8988T (cell line): ENCODE results near the gene LSS.
A peak's percentile ranks its signal among the peaks of the same experiment; 100 is the strongest.

Experiments used
- DNase-seq: peaks from one replicate; pipeline ENCODE4 v3.0.0; 2011

LSS gene

DNA sequence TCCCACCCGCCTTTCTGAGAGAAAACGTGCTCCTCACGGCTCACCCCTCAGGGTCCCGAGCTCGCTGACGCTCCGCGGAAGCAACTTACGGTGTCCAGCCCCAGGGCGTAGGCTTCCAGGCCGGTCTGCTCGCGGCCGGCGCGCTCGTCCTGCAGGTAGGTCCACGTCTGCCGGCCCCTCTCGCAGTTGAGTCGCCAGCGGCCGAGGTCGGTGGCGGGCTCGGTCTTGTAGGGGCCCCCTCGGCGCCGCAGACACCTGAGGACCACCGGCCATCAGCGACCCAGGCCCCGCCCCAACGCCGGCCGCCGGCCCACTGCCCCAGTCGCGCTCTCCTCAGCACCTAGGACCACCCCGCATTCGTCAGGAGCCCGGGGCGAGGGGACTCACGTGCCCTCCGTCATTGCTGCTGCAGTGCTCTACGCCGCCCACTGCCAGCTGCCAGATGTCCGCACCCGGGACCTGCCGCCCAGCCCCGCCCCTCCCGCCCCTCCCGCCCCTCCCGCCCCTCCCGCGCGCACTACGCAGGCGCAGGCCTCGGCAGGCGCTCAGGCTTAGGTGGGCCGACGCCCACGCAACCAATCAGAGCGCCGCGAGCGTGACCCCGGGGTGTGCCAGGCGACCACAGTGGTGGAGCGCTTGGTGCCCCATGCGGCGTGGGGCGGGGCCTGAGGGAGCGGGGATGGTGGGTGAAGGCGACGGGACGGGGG, at the start of gene LSS:
Gene LSS, minus strand, starts transcription at position 430 of the 707 bp plus-strand sequence. Its CDS starts 29 bp downstream, at position 401.
- DNase-seq = peak; percentile 94

DNA sequence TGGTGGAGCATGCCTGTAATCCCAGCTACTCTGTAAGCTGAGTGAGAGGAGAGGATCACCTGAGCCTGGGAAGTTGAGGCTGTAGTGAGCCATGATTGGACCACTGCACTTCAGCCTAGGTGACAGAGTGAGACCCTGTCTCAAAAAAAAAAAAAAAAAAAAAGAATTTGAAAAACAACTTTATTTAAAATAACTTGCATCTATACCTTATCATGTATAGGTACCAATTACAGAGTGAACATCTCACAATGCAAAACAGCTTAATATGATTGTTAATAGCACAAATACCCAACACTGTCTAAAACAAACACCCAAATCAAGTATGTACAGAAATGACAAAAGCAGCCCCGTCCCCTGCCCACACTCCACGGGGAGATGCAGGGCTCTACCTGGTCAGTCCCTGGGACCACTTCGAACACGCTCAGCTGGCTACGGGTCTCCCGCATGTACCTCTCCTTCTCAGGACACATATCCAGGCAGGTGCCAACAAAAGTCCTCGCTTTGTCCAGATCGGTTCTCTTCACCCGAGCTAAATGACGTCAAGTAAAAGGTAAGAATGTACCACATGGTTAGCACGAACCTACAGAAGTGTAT, 46.3 kb upstream of the LSS start:
- DNase-seq = no peak

DNA sequence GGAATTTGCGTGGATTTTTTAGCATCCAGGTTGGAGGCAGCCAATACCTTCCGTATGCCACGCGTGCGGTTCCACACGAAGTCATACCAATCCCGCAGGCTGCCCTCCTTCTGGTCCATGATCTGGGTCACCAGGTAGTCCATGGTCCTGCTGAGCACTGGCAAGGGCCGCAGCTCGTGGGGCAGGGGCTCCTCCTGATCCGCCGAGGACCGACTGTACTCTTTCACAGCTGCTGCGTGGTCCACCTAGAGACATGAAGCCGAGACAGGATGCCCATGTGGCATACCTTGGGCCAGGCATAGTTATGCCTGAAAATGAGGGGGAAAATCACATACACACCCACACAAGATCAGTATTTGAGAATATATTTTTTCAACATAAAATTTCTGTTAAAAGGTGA, 44.8 kb upstream of the LSS start:
- DNase-seq = no peak

DNA sequence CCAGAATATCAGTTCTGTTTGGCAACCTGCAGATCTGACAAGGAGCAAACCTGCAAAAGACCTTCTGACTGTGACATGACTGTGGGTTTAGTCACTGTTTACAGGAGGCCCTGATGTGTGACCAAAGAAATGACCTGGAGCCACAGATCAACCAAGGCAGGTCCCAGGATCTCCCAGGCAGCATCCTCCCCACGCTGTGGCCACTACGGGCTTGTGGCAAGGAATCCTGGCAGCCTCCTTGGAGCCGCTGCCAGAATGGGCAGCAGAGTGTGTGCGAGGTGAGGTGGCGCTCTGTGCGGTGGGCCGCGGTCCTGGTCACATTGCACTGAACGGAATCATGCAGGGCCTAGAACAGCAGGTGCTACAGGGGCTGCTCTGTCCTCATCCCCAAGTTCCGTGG, 40.9 kb upstream of the LSS start:
- no peak for DNase-seq

DNA sequence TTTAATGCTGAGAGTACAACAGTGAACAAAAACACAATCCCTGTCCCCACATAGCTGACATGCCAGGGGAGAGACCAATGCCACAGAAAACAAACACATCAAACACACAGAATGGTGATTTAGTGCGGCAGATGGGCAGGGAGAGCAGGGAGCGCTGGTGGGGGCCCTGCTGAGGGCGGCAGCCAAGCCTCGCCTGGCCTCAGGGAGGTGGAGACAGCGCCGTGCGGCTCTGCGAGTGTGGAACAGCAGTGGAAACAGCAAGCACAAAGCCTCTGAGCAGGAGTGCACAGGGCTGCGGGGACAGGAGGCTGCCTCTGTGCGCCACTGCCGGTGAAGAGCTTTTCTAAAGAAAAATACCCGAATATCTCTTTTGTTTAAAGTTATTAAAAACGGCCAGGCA, 39.8 kb upstream of the LSS start:
- DNase-seq = no peak

DNA sequence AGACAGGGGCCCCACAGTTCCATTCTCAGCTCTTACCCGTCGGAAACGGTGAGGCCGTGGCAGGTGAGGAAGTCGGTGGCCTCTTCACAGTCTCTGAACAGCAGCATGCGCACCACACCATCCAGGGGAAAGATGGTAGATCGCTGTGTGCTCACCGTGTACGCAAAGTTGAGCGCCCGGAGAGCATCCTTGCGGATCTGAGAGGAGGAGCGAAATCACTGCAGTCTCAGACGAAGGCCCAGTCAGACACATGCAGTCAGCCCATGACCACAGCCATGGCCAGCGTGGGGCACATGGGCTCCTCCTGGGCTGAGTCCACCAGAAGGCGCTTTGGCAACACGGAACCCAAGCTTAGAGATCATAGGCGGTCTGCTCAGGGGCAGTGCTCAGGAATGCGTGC, 38.4 kb upstream of the LSS start:
- DNase-seq = no peak

DNA sequence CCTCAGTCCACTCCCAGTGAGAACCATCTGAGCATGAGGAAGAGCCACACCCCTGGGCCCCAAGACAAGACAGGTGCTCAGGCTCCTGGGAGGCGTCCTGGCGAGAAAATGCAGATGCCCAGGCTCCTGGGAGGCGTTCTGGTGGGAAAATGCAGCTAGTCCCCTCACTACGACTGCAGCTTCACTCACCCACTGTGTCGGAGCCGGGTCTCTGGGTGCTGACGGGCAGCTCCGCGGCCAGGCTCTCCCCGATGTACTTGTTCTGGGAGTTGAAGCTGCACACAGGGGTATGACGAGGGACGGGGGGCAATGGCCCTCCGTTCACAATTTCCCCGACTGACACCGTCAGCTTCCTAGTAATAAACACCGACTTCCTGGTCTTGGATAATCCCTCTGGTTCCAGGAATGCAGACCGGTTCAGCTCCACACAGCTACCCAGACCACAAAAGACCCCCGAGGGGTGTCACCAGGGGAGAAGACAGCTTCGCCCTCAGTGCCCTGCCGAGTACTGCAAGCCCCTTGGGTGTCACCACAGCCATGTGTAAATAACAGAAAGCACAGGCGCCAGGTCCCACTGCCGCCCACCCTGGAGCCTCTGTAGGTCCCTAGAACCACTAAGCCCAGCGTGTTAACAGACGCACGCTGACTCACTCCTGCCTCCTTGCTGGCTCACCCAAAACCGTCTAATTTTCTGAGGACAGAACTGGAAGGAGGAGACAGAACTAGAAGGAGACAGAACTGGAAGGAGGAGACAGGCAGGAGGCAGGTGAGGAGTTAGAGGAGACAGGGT, 37.4 kb upstream of the LSS start:
- no peak for DNase-seq

DNA sequence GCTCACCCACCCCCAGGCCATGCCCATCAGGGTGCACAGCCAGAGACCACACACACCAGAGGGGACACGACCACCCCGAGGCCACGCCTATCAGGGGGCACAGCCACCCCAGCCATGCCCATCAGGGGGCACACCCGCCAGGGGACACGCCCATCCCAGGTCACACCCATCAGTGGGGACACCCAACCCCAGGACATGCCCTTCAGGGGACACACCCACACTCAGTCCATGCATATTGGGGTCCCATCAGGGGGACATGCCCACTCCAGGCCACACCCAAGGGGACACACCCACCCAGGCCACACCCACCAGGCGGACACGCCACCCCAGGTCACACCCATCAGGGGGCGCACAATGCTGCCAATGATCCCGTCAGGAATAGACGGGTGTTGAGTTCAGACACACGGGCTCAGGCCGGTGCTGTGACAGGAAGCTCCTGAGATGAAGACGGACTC, 36.1 kb upstream of the LSS start:
- DNase-seq = no peak

DNA sequence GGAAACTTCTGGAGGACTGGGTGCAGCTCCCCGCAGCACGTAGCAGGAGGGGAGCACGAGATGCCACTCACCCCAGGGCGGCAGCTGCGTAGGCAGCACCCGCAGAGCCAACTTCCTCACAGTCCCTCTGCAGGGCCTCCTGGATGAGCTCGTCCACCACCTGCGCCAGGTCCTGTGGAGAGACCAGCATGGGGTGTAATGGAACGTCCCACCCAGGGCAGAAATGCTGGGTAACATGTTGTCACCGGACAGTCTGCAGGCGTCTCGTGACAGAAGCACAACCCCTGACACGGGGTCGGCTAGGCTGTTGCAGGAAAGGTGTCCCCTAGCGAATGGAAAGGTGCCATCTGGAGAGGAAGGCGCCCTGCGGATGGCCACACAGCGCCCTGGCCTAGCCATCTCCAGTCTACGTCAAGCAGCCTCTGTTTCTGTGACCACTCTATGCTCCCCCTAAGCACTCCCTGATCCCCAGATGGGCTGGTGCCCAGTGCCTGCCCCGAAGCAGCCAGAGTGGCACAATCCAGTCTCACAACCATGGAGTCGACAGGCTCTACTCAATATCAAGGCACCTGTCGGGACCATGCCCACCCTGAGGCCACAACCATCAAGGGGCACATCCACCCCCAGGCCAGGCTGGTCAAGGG, 35.6 kb upstream of the LSS start:
- no peak for DNase-seq

DNA sequence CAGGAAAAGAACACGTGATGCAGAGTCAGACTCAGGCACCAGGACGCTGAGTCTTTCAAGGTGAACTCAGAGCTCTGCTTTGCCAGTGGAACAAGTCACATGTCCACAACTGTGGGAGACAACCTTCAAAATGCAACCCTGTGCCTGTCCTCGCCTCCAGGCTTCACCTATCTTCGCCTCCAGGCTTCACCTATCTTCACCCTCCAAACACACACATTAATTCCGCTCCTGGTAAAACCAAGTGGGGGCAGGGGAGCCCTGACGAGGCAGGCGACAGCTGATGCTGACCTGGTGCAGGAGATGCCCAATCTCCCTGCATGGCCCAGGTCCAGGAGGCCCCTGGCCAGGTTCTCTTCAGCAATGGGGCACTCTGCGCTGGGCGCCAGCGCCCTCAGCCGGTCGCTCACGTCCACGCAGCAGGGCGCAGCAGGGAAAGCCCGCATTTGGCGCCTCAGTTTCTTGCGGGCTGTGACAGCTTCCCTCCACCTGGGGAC, 28.0 kb upstream of the LSS start:
- no peak for DNase-seq

DNA sequence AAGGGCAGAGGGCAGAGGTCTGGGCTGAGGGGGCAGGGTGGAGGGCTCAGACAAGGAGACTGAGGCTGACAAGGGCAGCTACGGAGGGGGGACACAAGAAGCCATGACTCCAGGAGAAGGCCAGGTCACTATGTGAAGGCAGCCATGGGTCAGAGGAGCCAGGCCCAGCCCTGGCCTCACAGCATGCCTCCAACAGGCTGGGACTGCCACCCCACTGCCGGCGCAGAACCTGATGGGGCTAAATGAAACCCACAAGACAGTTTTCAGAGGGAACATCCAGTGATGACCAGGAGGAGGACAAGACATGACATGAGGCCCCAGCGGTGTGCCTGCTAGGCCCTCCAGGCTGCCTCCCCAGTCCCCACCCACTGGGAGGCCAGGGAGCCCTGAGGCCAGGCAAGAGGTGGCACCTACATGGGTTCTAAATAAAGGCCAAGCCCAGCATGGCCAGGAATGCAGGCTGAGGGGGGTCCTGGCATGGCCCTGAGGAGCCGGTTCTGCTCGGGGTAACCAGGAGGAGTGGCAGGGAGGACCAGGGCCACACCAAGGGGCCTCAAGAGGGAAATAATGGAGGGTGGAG, 27.3 kb upstream of the LSS start:
- DNase-seq = no peak

DNA sequence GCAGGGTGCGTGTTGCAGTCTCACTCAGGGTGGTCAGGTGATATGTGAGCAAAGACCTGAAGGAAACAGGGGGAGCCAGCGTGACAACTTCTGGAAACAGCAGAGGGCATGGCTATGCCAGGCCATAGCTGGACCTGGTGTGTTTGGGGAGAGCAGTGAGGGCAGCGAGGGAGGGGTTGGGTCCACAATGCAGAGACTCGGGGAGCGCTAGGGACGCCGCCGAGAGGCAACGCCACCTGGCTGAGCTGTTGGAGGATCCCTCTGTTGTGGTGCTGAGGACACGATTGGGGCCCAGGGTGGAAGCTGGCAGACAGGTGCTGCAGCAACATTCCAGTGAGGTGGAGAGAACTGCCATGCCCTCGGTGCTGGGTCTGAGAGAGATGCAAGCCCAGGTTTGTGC, 26.6 kb upstream of the LSS start:
- no peak for DNase-seq

DNA sequence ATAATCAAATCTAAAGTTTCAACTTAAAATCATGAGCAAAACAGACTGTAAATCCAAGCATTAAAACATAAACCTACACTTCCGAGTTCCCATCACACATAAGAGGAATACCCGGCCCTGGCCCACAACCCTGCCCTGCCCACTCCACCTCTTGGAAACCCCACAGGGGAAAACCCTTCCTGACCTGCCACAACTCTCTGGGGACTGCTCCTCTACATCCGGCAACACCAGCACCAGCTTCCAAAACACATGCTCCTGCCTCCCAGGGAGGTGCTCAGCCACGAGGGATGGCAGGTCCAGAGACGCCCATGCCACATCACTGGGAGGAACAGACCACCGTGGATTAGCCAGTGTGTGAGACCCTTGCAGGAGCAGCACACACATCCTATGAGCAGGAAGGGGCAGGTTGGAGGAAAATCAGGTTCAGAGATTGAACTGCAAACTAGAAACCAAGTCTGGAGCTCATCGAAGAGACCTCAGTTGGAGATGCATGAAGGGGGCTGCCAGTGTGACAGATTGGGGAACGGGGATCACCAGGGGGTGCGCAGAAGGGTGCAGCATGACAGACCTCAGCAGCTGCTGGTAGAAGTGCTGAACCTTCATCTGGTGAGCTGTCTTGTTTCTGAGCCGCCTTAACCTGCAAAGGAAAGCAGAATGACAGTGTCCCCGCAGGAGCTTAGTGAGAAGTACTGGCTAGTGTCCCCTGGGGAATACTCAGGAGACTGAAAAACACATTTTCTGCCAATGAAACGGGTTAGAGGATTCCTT, 25.8 kb upstream of the LSS start:
- DNase-seq = no peak

DNA sequence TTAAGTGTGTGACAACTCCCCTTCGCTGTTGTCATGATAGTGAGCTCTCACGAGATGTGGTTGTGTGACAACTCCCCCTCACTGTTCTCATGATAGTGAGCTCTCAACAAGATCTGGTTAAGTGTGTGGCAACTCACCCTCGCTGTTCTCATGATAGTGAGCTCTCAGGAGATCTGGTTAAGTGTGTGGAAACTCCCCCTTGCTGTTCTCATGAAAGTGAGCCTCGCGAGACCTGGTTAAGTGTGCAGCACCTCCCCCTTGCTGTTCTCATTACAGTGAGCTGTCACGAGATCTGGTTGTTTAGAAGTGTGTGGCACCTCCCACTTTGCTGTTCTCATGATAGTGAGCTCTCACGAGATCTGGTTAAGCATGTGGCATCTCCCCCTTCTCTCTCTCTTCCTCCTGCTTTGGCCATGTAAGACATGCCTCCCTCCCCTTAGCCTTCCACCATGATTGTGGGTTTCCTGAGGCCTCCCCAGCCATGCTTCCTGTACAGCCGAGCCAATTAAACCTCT, 25.1 kb upstream of the LSS start:
- DNase-seq = no peak

DNA sequence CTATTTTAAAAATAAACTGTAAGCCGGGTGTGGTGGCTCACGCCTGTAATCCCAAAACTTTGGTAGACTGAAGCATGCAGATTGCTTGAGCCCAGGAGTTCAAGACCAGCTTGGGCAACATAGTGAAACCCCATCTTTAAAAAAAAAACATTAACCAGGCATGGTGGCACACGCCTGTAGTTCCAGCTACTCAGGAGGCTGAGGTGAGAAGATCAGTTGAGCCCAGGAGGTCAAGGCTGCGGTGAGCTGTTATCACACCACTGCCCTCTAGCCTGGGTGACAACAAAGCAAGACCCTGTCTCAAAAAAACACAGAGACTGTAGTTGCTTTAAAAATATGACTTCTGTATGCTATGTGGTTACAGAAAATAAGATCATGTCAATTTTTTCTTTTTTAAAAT, 24.3 kb upstream of the LSS start:
- DNase-seq = no peak

DNA sequence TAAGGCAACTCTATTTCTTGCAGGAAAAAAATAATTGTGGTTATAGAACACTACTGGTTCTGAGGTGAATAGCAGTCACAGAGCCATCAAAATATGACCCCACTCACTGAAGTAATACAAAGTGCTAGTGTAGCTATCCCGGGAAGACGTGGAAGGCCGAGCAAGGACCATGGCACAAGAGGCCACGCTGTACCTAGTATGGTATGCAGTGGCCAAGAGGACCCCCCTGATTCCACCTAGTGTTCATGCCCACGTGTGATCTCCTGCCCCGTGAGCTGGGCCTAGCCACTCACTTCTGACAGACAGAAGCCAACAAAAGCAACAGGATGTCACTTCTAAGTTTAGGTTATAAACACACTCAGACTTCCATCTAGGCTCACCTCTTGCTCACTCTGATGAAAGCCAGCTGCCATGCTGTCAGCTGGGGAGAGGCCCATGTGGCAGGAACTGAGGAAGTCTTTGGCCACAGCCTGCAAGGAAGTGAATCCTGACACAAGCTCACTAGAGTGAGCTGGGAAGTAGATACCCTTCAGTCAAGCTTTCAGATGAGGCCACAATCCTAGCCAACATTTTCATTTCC, 21.7 kb upstream of the LSS start:
- DNase-seq = no peak

DNA sequence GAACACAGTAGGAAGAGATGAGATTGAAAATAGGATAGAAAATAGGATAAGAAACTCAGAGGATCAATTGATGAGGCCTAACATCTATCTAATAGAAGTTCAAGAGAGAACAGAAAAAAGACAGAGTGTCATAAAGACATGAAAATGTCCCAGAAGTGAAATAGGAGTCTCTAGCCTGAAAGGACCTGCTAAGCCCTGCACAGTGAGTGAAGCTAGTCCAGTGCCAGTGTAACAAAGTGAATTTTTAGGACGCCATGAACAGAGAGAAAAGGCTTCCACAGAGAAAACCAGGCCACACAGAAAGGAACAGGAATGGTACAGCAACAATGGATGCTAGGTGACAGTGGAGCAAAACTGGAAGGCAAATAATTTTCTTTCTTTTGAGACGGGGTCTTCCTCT, 20.3 kb upstream of the LSS start:
- DNase-seq = no peak

DNA sequence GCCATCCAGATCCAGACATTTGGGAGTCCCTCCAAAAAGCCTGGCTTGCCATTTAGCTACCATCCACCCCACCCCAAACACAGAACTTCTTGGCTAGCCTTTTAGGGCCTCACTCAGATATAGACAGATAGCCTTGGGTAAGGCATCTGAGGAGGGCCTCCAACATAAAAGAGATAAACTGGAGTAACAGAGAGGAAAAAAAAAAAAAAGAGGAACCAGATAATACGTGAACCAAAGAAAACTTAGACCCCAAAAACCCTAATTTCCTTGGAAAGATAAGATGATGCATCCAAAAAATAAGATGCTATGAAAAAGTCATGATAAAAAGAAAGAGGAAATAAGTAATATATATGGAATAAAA, 19.8 kb upstream of the LSS start:
- DNase-seq = no peak

DNA sequence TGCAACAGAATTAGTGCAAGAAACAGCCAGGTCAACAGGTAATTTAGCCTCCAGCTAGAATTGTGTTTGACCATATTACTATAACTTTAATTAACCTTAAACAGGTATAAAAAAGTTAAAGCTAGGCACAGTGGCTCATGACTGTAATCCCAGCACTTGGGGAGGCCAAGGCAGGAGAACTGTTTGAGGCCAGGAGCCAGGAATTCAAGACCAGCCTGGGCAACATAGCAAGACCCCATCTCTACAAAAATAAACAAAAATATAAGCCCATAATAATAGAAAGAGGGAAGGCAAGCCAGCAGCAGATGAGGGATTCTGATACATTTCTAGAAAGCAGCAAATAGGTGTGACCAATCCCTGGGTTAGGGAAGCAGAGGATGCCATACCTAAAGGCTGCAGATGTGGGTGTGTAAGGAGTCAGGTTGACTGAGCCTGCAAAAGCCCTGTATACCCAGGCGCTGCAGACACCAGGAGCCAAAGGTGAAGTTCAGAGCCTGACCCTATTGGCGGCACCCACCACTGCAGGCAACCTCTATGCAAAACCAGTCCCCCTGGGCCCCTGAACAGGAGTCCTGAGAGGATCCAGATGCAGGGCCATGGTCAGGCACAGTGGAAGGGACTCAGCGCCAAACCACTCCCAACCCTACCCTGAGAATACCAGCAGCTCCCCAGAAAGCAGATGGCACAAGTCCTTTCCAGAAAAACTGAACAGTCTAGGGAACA, 19.3 kb upstream of the LSS start:
- no peak for DNase-seq

DNA sequence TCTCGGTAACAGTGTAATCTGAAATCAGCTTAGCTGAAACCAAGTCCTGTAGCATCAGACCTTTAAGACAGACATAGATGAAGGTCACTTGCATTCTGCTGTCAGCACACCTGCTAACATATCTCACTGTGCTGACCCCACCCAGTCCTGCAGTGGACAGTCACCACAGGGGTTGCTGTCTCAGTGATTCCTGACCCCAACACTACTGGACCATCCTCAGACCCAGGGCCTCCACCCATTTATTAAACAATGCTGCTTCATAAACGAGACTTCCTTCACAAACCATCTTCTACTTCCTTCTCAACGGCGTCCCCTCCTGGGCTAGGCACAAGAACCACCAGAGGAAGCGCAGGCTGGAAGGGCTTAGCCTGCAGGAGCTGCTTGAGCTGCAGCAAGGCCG, 17.8 kb upstream of the LSS start:
- DNase-seq = no peak
